ENCODE data around the gene FGF7.
A peak's percentile ranks its signal among the peaks of the same experiment; 100 is the strongest.
"Not testable (repeated sequence)": the region's sequence is repeated elsewhere in the genome, so short reads cannot be mapped to it uniquely, and the experiment has no call there.

FGF7 gene

DNA sequence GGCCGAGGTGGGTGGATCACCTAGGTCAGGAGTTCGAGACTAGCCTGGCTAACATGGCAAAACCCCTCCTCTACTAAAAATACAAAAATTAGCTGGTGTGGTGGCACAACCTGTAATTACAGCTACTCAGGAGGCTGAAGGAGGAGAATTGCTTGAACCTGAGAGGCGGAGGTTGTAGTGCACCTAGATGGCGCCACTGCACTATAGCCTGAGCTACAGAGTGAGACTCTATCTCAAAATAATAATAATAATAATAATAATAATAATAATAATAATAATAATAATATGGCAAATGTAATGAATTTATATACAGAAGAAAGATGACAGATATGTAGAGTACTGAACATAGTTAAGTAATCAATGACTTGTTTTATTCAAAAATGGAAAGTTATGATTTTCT is 48.2 kb downstream of the FGF7 start:
- H3K27me3 ChIP-seq (ENCODE audit: insufficient read depth, poor library complexity, severe bottlenecking); H3K4me3 ChIP-seq (ENCODE audit: severe bottlenecking); ATAC-seq (ENCODE audit: low read depth); DNase-seq (ENCODE audit: low spot score); H3K4me1 ChIP-seq (ENCODE audit: insufficient read depth, poor library complexity, severe bottlenecking); H3K9me3 ChIP-seq (ENCODE audit: severe bottlenecking); H3K27ac ChIP-seq (ENCODE audit: poor library complexity, severe bottlenecking); H3K36me3 ChIP-seq (ENCODE audit: low read depth): not testable (repeated sequence)
- TF ChIP-seq, protein P1, sequence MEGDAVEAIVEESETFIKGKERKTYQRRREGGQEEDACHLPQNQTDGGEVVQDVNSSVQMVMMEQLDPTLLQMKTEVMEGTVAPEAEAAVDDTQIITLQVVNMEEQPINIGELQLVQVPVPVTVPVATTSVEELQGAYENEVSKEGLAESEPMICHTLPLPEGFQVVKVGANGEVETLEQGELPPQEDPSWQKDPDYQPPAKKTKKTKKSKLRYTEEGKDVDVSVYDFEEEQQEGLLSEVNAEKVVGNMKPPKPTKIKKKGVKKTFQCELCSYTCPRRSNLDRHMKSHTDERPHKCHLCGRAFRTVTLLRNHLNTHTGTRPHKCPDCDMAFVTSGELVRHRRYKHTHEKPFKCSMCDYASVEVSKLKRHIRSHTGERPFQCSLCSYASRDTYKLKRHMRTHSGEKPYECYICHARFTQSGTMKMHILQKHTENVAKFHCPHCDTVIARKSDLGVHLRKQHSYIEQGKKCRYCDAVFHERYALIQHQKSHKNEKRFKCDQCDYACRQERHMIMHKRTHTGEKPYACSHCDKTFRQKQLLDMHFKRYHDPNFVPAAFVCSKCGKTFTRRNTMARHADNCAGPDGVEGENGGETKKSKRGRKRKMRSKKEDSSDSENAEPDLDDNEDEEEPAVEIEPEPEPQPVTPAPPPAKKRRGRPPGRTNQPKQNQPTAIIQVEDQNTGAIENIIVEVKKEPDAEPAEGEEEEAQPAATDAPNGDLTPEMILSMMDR (IDR thresholded peaks at IDR 0.05; ENCODE audit: poor library complexity, severe bottlenecking) = peak; percentile 62

DNA sequence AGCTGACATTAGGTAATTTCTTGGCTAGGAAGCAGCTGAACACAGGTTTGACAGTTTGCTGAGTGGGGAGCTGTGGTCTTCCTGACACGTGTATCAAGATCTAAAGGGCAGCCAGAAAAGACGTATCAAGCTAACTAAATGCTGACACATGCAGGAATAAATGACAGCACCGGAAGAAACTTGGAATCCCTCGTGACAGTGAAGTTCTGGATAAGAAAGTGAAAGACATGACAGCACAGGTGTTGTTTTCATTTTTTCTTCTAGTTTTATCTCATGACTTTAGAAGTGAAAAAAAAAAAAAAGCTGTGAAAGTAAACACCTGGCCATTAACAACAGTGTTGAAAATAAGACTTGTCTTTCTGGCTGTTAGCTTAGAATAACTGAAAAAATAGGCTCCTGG is 48.7 kb downstream of the FGF7 start:
- Histone ChIP-seq H3K4me1 (ENCODE audit: insufficient read depth, poor library complexity, severe bottlenecking) (no peaks in the 10 kb centered on the region), H3K27me3 (ENCODE audit: insufficient read depth, poor library complexity, severe bottlenecking) (no peaks in the 10 kb centered on the region), H3K27ac (ENCODE audit: poor library complexity, severe bottlenecking) (no peak overlapping the region), H3K36me3 (ENCODE audit: low read depth) (no peaks in the 10 kb centered on the region), H3K4me3 (ENCODE audit: severe bottlenecking) (no peak overlapping the region), H3K9me3 (ENCODE audit: severe bottlenecking) (no peaks in the 10 kb centered on the region)
- ATAC-seq (ENCODE audit: low read depth) (no peak), DNase-seq (ENCODE audit: low spot score) (no peak)
- TF ChIP-seq, protein P1 (IDR thresholded peaks at IDR 0.05; ENCODE audit: poor library complexity, severe bottlenecking) = no peak

GRCh38 chr15:49472338-49472737 is 49.3 kb downstream of the FGF7 start:
- Histone ChIP-seq H3K27me3 (ENCODE audit: insufficient read depth, poor library complexity, severe bottlenecking) (no peaks in the 10 kb centered on the region), H3K9me3 (ENCODE audit: severe bottlenecking) (no peaks in the 10 kb centered on the region)
- no peak for DNase-seq (ENCODE audit: low spot score)

DNA sequence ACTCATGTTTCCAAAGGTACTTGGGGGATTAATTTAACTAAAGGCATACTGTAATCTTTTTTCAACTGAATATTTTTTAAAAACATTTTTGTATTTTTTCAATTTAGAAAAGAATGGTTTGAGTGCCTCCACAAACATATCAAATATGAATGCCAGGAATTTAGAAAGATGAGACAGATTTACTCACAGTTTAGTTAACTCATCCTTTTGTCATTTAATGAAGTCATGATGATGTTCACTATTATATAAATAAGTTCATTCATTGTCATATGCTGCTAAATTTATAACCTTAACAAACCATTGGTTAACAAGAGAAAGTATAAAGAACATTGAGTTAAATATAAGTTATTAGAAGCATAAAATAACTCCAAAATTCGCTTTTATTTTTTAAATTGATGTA is 50.0 kb downstream of the FGF7 start:
- Histone ChIP-seq H3K27me3 (ENCODE audit: insufficient read depth, poor library complexity, severe bottlenecking) (no peaks in the 10 kb centered on the region), H3K36me3 (ENCODE audit: low read depth) (no peaks in the 10 kb centered on the region), H3K27ac (ENCODE audit: poor library complexity, severe bottlenecking) (no peak overlapping the region), H3K9me3 (ENCODE audit: severe bottlenecking) (no peaks in the 10 kb centered on the region), H3K4me3 (ENCODE audit: severe bottlenecking) (no peak overlapping the region), H3K4me1 (ENCODE audit: insufficient read depth, poor library complexity, severe bottlenecking) (no peaks in the 10 kb centered on the region)
- TF ChIP-seq, protein P1 (IDR thresholded peaks at IDR 0.05; ENCODE audit: poor library complexity, severe bottlenecking) = no peak
- DNase-seq (ENCODE audit: low spot score) (no peak), ATAC-seq (ENCODE audit: low read depth) (no peak)

More at GRCh38 chr15:49472338-49472737, 49.3 kb downstream of the FGF7 start:
- Histone ChIP-seq H3K4me3 (ENCODE audit: severe bottlenecking) (no peak overlapping the region), H3K4me1 (ENCODE audit: insufficient read depth, poor library complexity, severe bottlenecking) (no peaks in the 10 kb centered on the region), H3K36me3 (ENCODE audit: low read depth) (no peaks in the 10 kb centered on the region), H3K27ac (ENCODE audit: poor library complexity, severe bottlenecking) (no peak overlapping the region)
- TF ChIP-seq, protein P1 (IDR thresholded peaks at IDR 0.05; ENCODE audit: poor library complexity, severe bottlenecking) = no peak
- ATAC-seq (ENCODE audit: low read depth) = no peak

GRCh38 chr15:49478021-49478420 is 55.0 kb downstream of the FGF7 start:
- not testable (repeated sequence) for H3K27ac ChIP-seq (ENCODE audit: poor library complexity, severe bottlenecking); H3K36me3 ChIP-seq (ENCODE audit: low read depth); H3K9me3 ChIP-seq (ENCODE audit: severe bottlenecking); DNase-seq (ENCODE audit: low spot score); H3K27me3 ChIP-seq (ENCODE audit: insufficient read depth, poor library complexity, severe bottlenecking); ATAC-seq (ENCODE audit: low read depth); H3K4me1 ChIP-seq (ENCODE audit: insufficient read depth, poor library complexity, severe bottlenecking); H3K4me3 ChIP-seq (ENCODE audit: severe bottlenecking)

GRCh38 chr15:49478982-49479381 is 55.9 kb downstream of the FGF7 start:
- H3K9me3 ChIP-seq (ENCODE audit: severe bottlenecking); DNase-seq (ENCODE audit: low spot score); H3K4me3 ChIP-seq (ENCODE audit: severe bottlenecking); H3K27ac ChIP-seq (ENCODE audit: poor library complexity, severe bottlenecking); ATAC-seq (ENCODE audit: low read depth); H3K27me3 ChIP-seq (ENCODE audit: insufficient read depth, poor library complexity, severe bottlenecking); H3K36me3 ChIP-seq (ENCODE audit: low read depth); H3K4me1 ChIP-seq (ENCODE audit: insufficient read depth, poor library complexity, severe bottlenecking): not testable (repeated sequence)

DNA sequence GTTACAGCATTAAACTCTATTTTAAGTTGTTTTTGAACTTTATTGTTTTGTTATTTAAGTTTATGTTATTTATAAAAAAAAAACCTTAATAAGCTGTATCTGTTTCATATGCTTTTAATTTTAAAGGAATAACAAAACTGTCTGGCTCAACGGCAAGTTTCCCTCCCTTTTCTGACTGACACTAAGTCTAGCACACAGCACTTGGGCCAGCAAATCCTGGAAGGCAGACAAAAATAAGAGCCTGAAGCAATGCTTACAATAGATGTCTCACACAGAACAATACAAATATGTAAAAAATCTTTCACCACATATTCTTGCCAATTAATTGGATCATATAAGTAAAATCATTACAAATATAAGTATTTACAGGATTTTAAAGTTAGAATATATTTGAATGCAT is 62.4 kb downstream of the FGF7 start:
- H3K27ac ChIP-seq (ENCODE audit: poor library complexity, severe bottlenecking); DNase-seq (ENCODE audit: low spot score); H3K4me3 ChIP-seq (ENCODE audit: severe bottlenecking); H3K9me3 ChIP-seq (ENCODE audit: severe bottlenecking); H3K36me3 ChIP-seq (ENCODE audit: low read depth); ATAC-seq (ENCODE audit: low read depth); H3K27me3 ChIP-seq (ENCODE audit: insufficient read depth, poor library complexity, severe bottlenecking); H3K4me1 ChIP-seq (ENCODE audit: insufficient read depth, poor library complexity, severe bottlenecking): not testable (repeated sequence)
